Esophagus squamous epithelium (tissue), 4 donors: ENCODE results near the gene ZNF552.

Experiments
- CTCF ChIP-seq, 6 experiments: fragments of 450-650 bp in 4 of 6; fragments of 200-600 bp in 2 of 6; sonication (generic) in 2 of 6; IDR thresholded peaks; one replicate each; pipeline ENCODE4 v1.5.1; 2016 to 2019; ENCODE audit warnings: antibody characterized with exemption in 6 of 6, mild to moderate bottlenecking in 4 of 6, moderate library complexity in 4 of 6
- POLR2A ChIP-seq, 4 donors: fragments of 450-650 bp; IDR thresholded peaks; one replicate each; pipeline ENCODE4 v1.6.1; 2017; ENCODE audit warnings: antibody characterized with exemption in 4 of 4, mild to moderate bottlenecking in 4 of 4, moderate library complexity in 3 of 4

- TF ChIP-seq CTCF (IDR thresholded peaks at IDR 0.05) (no peak), POLR2A (IDR thresholded peaks at IDR 0.05) (no peak)
Observed at GRCh38 chr19:57825511-57825910, 10.8 kb upstream of the ZNF552 start.
